GM12891 (cell line): ENCODE results near the gene MROH2A.

Source experiments
- PAX5 ChIP-seq: IDR thresholded peaks from 2 replicates; pipeline ENCODE4 v1.6.1; 2011; ENCODE audit warnings: low read length, moderate library complexity, mild to moderate bottlenecking; ENCODE audit not compliant: insufficient read depth, severe bottlenecking
- POLR2A ChIP-seq: IDR thresholded peaks from 2 replicates; pipeline ENCODE4 v1.6.1; 2011; ENCODE audit warnings: low read depth, low read length, control low read depth
- POLR2AphosphoS5 ChIP-seq: IDR thresholded peaks from 2 replicates; pipeline ENCODE4 v1.6.1; 2011; ENCODE audit warnings: low read depth, low read length, control low read depth
- POU2F2 ChIP-seq: IDR thresholded peaks from 2 replicates; pipeline ENCODE4 v1.6.1; 2011; ENCODE audit warnings: low read depth, mild to moderate bottlenecking, control low read depth, low read length, moderate library complexity
- TAF1 ChIP-seq: IDR thresholded peaks from 2 replicates; pipeline ENCODE4 v1.6.1; 2011; ENCODE audit warnings: low read depth, low read length, control low read depth

DNA sequence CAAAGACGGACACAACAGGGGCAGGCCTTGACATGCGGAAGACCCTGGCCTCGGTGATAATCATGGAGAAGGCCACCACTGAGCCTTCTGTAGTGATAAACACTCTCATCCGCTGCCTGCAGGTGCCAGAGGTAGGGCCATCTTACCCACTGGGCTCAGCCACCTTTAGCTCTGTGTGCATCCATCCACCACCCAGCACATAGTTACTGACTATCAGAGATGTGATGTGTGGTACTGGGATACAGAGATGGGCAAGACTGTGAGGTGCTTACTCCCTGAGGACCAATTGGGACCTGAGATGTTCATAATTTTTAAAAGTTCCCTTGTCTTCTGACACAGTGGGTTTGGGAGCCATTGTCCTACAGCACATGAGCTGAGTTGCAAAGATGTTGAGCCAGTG is 1.6 kb downstream of the MROH2A start:
- no peak for TF ChIP-seq POLR2A
- no peak for TF ChIP-seq POU2F2
- no peak for TF ChIP-seq PAX5
- TF ChIP-seq TAF1: no peak
- no peak for TF ChIP-seq POLR2AphosphoS5
